Liver (tissue), 2 donors: ENCODE measurements around the gene CLIP2.

Experiments used
- CTCF ChIP-seq: fragments of 150-350 bp; IDR thresholded peaks from 2 replicates; pipeline ENCODE4 v1.5.1; 2017; ENCODE audit warnings: improper control_type of control experiment, low read depth, low read length; ENCODE audit not compliant: missing input control
- FOXA1 ChIP-seq: IDR thresholded peaks from 2 replicates; pipeline ENCODE4 v1.6.1; 2016; ENCODE audit warnings: antibody characterized with exemption
- REST ChIP-seq: IDR thresholded peaks from 2 replicates; pipeline ENCODE4 v1.6.1; 2016; ENCODE audit warnings: antibody characterized with exemption, mild to moderate bottlenecking
- donor health status: healthy.

GRCh38 chr7:74290981-74291441, 1.8 kb downstream of the CLIP2 start:
- no peak for TF ChIP-seq CTCF
- TF ChIP-seq FOXA1 = no peak
- TF ChIP-seq REST = no peak
